GM19328 (cell line): ENCODE results near the gene PACSIN2.

Experiments used
- ATAC-seq: cut with Tn5 transposase; IDR thresholded peaks from one replicate; pipeline ENCODE4 v1.9.1; 2021; ENCODE audit warnings: mild to moderate bottlenecking, moderate library complexity; ENCODE audit not compliant: unreplicated experiment

Gene PACSIN2

GRCh38 chr22:42907404-42908373, 107.3 kb downstream of the PACSIN2 start:
- no peak for ATAC-seq

GRCh38 chr22:42906605-42907348, 108.2 kb downstream of the PACSIN2 start:
- ATAC-seq = no peak

- ATAC-seq = no peak
These were observed 109.2 kb downstream of the PACSIN2 start for GRCh38 chr22:42905702-42906183.

GRCh38 chr22:42905217-42905616, 109.7 kb downstream of the PACSIN2 start:
- ATAC-seq = no peak

GRCh38 chr22:42904050-42904449, 110.9 kb downstream of the PACSIN2 start:
- no peak for ATAC-seq

GRCh38 chr22:42902875-42903510, 112.0 kb downstream of the PACSIN2 start:
- no peak for ATAC-seq

GRCh38 chr22:42901790-42902508, 113.0 kb downstream of the PACSIN2 start:
- no peak for ATAC-seq

- ATAC-seq = no peak
These were observed 117.0 kb downstream of the PACSIN2 start for GRCh38 chr22:42897960-42898359.

- no peak for ATAC-seq
These were observed 119.4 kb downstream of the PACSIN2 start for GRCh38 chr22:42895541-42895981.

- ATAC-seq = no peak
These were observed 119.9 kb downstream of the PACSIN2 start for GRCh38 chr22:42895087-42895486.

GRCh38 chr22:42893371-42894150, 121.4 kb downstream of the PACSIN2 start:
- ATAC-seq = no peak

GRCh38 chr22:42892571-42893316, 122.2 kb downstream of the PACSIN2 start:
- no peak for ATAC-seq

GRCh38 chr22:42892156-42892555, 122.8 kb downstream of the PACSIN2 start:
- no peak for ATAC-seq

- no peak for ATAC-seq
These were observed 123.3 kb downstream of the PACSIN2 start for GRCh38 chr22:42891696-42892095.

- ATAC-seq = no peak
These were observed 123.9 kb downstream of the PACSIN2 start for GRCh38 chr22:42891008-42891407.

GRCh38 chr22:42889304-42889703, 125.6 kb downstream of the PACSIN2 start:
- ATAC-seq = no peak

- ATAC-seq = no peak
These were observed 127.1 kb downstream of the PACSIN2 start for GRCh38 chr22:42887523-42888507.

- no peak for ATAC-seq
These were observed 127.8 kb downstream of the PACSIN2 start for GRCh38 chr22:42887120-42887519.
